ENCODE measurements around the gene RSPH3.

DNA sequence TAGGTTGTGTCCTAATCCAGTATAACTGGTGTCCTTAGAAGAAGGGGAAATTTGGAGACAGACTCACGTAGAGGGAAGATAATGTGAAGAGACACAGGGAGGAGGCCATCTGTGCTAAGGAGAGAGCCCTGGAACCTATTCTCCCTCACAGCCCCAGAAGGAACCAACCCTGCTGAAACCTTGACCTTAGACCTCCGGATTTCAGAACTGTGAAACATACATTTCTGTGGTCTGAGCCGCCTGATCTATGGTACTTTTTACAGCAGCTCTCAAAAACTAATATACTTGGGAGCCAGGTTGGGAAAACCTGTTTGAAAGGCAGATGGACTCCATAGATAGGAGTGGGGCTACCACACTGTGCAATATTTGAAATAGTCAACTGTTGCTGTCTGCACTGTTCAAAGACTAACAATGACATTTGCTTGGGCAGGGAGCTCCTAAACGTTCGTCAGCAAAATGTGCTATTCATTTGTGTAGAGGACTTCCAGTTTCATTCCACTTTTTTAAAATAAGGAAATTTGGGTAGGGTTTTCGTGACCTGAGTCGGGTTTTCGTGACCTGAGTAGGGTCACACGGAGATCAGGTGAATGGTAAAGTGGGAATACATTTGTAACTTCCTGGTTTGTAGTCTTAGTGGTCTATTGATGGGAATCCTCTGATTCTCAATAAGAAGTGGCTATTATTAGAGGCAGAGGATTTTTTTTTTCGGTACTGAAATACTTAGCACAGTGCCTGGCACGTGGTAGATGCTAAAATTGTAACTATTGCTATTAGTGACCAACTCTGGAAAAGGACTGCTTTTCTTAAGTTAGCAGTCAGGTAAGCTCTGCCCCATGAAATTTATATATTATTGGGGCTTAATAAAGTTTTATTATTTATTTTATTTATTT, 33.4 kb upstream of the RSPH3 start:
- TF ChIP-seq CTCF (IDR thresholded peaks at IDR 0.05) (no peak), POLR2A (IDR thresholded peaks at IDR 0.05) (no peak)
